HEK293 (cell line): ENCODE measurements around the gene PARD3.

Experiments used
- CTCF ChIA-PET: fragments of 350-600 bp; formaldehyde crosslinking; extraction: SDS; loops from one replicate; lab custom pipeline; 2021; ENCODE audit warnings: antibody characterized with exemption; lab: Yijun Ruan, JAX
- POLR2A ChIA-PET: fragments of 300-600 bp; formaldehyde crosslinking; extraction: SDS; loops from one replicate; lab custom pipeline; 2020; ENCODE audit warnings: antibody characterized with exemption, inconsistent platforms; lab: Yijun Ruan, JAX
- H3K27ac ChIP-seq: fragments of 200-500 bp; sonication (Bioruptor generic); 2 replicates; pipeline ENCODE4 v1.5.1; 2014; ENCODE audit warnings: low read depth, low read length, control low read depth, inconsistent platforms; ENCODE audit errors: extremely low read depth
- H3K36me3 ChIP-seq, 2 experiments: fragments of 200-500 bp in 1 of 2; sonication (Bioruptor generic) in 1 of 2; 1 replicate in 1 of 2; 2 replicates in 1 of 2; pipeline ENCODE4 v1.5.1; 2014 to 2017; ENCODE audit warnings: inconsistent platforms in 2 of 2, low read length in 2 of 2; ENCODE audit not compliant: control insufficient read depth in 2 of 2, insufficient read depth in 1 of 2
- H3K4me1 ChIP-seq: fragments of 200-500 bp; sonication (Bioruptor generic); 2 replicates; pipeline ENCODE4 v1.5.1; 2014; ENCODE audit warnings: mild to moderate bottlenecking, low read length, inconsistent platforms; ENCODE audit not compliant: control insufficient read depth, insufficient read depth
- H3K4me3 ChIP-seq: 2 replicates; pipeline ENCODE4 v1.5.1; 2011; ENCODE audit warnings: low read depth, mild to moderate bottlenecking, control low read depth, low read length, moderate library complexity
- H3K9me3 ChIP-seq: fragments of 200-500 bp; sonication (Bioruptor generic); 2 replicates; pipeline ENCODE4 v1.5.1; 2014; ENCODE audit warnings: low read depth, low read length, inconsistent platforms; ENCODE audit not compliant: control insufficient read depth, insufficient read depth
- EGR2 ChIP-seq: fragments of 450-650 bp; formaldehyde crosslinking; IDR thresholded peaks from 2 replicates; pipeline ENCODE4 v1.5.1; 2016; ENCODE audit warnings: low read depth, missing biosample characterization, missing genetic modification characterization
- FEZF1 ChIP-seq: fragments of 450-650 bp; formaldehyde crosslinking; IDR thresholded peaks from 2 replicates; pipeline ENCODE4 v1.5.1; 2016; ENCODE audit warnings: missing biosample characterization, missing genetic modification characterization
- GLI4 ChIP-seq: fragments of 450-650 bp; formaldehyde crosslinking; IDR thresholded peaks from 2 replicates; pipeline ENCODE4 v1.5.1; 2016; ENCODE audit warnings: missing biosample characterization, missing genetic modification characterization
- GLIS1 ChIP-seq: fragments of 450-650 bp; formaldehyde crosslinking; IDR thresholded peaks from 2 replicates; pipeline ENCODE4 v1.5.1; 2016; ENCODE audit warnings: missing biosample characterization, missing genetic modification characterization
- HIC1 ChIP-seq: fragments of 450-650 bp; formaldehyde crosslinking; IDR thresholded peaks from 2 replicates; pipeline ENCODE4 v1.5.1; 2016; ENCODE audit warnings: missing biosample characterization, missing genetic modification characterization
- PRDM6 ChIP-seq: fragments of 450-650 bp; formaldehyde crosslinking; IDR thresholded peaks from 2 replicates; pipeline ENCODE4 v1.5.1; 2017; ENCODE audit warnings: missing biosample characterization, missing genetic modification characterization
- RBAK ChIP-seq: fragments of 450-650 bp; formaldehyde crosslinking; IDR thresholded peaks from 2 replicates; pipeline ENCODE4 v1.5.1; 2016; ENCODE audit warnings: missing biosample characterization, missing genetic modification characterization
- TCF7L2 ChIP-seq: IDR thresholded peaks from 2 replicates; pipeline ENCODE4 v1.6.1; 2011; ENCODE audit warnings: low read depth, mild to moderate bottlenecking, inconsistent platforms, low read length, moderate library complexity, borderline replicate concordance
- ZBTB26 ChIP-seq: fragments of 450-650 bp; formaldehyde crosslinking; optimal IDR thresholded peaks from 2 replicates; pipeline ENCODE3; 2016; ENCODE audit warnings: missing biosample characterization, mild to moderate bottlenecking, missing genetic modification characterization
- ZBTB6 ChIP-seq: fragments of 450-650 bp; formaldehyde crosslinking; IDR thresholded peaks from 2 replicates; pipeline ENCODE4 v1.5.1; 2017; ENCODE audit warnings: missing biosample characterization, missing genetic modification characterization
- ZNF121 ChIP-seq: fragments of 450-650 bp; formaldehyde crosslinking; IDR thresholded peaks from 2 replicates; pipeline ENCODE4 v1.5.1; 2016; ENCODE audit warnings: missing biosample characterization, missing genetic modification characterization
- ZNF133 ChIP-seq: fragments of 450-650 bp; formaldehyde crosslinking; IDR thresholded peaks from 2 replicates; pipeline ENCODE4 v1.5.1; 2016; ENCODE audit warnings: missing biosample characterization, missing genetic modification characterization
- ZNF184 ChIP-seq: fragments of 450-650 bp; IDR thresholded peaks from 2 replicates; pipeline ENCODE4 v1.5.1; 2018; ENCODE audit warnings: missing biosample characterization, mild to moderate bottlenecking, missing genetic modification characterization
- ZNF19 ChIP-seq: fragments of 450-650 bp; formaldehyde crosslinking; IDR thresholded peaks from 2 replicates; pipeline ENCODE4; 2016; ENCODE audit warnings: missing biosample characterization, missing genetic modification characterization, low read depth
- ZNF335 ChIP-seq: fragments of 450-650 bp; formaldehyde crosslinking; conservative IDR thresholded peaks from 2 replicates; pipeline ENCODE4 v1.5.1; 2016; ENCODE audit warnings: missing biosample characterization, missing genetic modification characterization
- ZNF341 ChIP-seq: fragments of 450-650 bp; formaldehyde crosslinking; IDR thresholded peaks from 2 replicates; pipeline ENCODE4; 2016; ENCODE audit warnings: low read depth, missing biosample characterization, missing genetic modification characterization
- ZNF510 ChIP-seq: fragments of 450-650 bp; formaldehyde crosslinking; IDR thresholded peaks from 2 replicates; pipeline ENCODE4 v1.5.1; 2018; ENCODE audit warnings: mild to moderate bottlenecking, missing genetic modification characterization, missing biosample characterization; ENCODE audit not compliant: insufficient replicate concordance
- ZNF530 ChIP-seq: fragments of 450-650 bp; formaldehyde crosslinking; IDR thresholded peaks from 2 replicates; pipeline ENCODE4 v1.5.1; 2016; ENCODE audit warnings: low read depth, missing biosample characterization, missing genetic modification characterization
- ZNF544 ChIP-seq: fragments of 450-650 bp; formaldehyde crosslinking; IDR thresholded peaks from 2 replicates; pipeline ENCODE4 v1.5.0; 2017; ENCODE audit warnings: missing biosample characterization, missing genetic modification characterization
- ZNF596 ChIP-seq: fragments of 450-650 bp; IDR thresholded peaks from 2 replicates; pipeline ENCODE4 v1.5.0; 2018; ENCODE audit warnings: missing biosample characterization, mild to moderate bottlenecking, missing genetic modification characterization, moderate library complexity
- ZNF600 ChIP-seq: fragments of 450-650 bp; formaldehyde crosslinking; IDR thresholded peaks from 2 replicates; pipeline ENCODE4 v1.5.1; 2016; ENCODE audit warnings: missing biosample characterization, missing genetic modification characterization
- ZNF660 ChIP-seq: fragments of 450-650 bp; IDR thresholded peaks from 2 replicates; pipeline ENCODE4 v1.5.1; 2018; ENCODE audit warnings: missing biosample characterization, mild to moderate bottlenecking, missing genetic modification characterization
- ZNF692 ChIP-seq: fragments of 450-650 bp; formaldehyde crosslinking; IDR thresholded peaks from 2 replicates; pipeline ENCODE4 v1.5.1; 2016; ENCODE audit warnings: missing biosample characterization, missing genetic modification characterization
- ZNF791 ChIP-seq: fragments of 450-650 bp; formaldehyde crosslinking; IDR thresholded peaks from 2 replicates; pipeline ENCODE4 v1.5.1; 2016; ENCODE audit warnings: missing biosample characterization, missing genetic modification characterization
- ZNF843 ChIP-seq: fragments of 450-650 bp; formaldehyde crosslinking; IDR thresholded peaks from 2 replicates; pipeline ENCODE4 v1.5.1; 2016; ENCODE audit warnings: missing biosample characterization, missing genetic modification characterization
- ZSCAN30 ChIP-seq: fragments of 450-650 bp; IDR thresholded peaks from 2 replicates; pipeline ENCODE4 v1.5.1; 2018; ENCODE audit warnings: missing biosample characterization, mild to moderate bottlenecking, missing genetic modification characterization, moderate library complexity
- ZSCAN4 ChIP-seq: fragments of 450-650 bp; formaldehyde crosslinking; IDR thresholded peaks from 2 replicates; pipeline ENCODE4 v1.5.1; 2017; ENCODE audit warnings: missing biosample characterization, missing genetic modification characterization

Gene PARD3

GRCh38 chr10:34664706-34665105, 150.4 kb downstream of the PARD3 start:
- H3K27ac ChIP-seq, result no peak overlapping the region
- H3K4me1 ChIP-seq, result peaks cover 6% of the 10 kb centered on the region
- POLR2A ChIA-PET, result no interaction called here
- CTCF ChIA-PET, result interaction anchor here (0.7 to 1.7 kb wide), 5 partner anchors 8 to 299 kb away, joined by 3 to 6 read pairs (median 5); no protein-coding TSS in a partner anchor
- no peaks in the 10 kb centered on the region for H3K36me3 ChIP-seq
- H3K9me3 ChIP-seq, result no peaks in the 10 kb centered on the region
- no peak for TF ChIP-seq ZNF341 (tag by site-specific recombination)
- no peak for TF ChIP-seq ZNF510 (tag by site-specific recombination)
- TF ChIP-seq ZNF19 (tag by site-specific recombination), result no peak
- no peak for TF ChIP-seq TCF7L2
- no peak for TF ChIP-seq ZSCAN4 (tag by site-specific recombination)
- no peak for TF ChIP-seq GLIS1 (tag by site-specific recombination)
- TF ChIP-seq ZNF660, result no peak
- no peak for TF ChIP-seq ZNF791
- no peak for TF ChIP-seq PRDM6 (tag by site-specific recombination)
- no peak for TF ChIP-seq ZNF335 (tag by site-specific recombination)
- TF ChIP-seq ZBTB26 (tag by site-specific recombination), result no peak
- TF ChIP-seq HIC1 (tag by site-specific recombination), result no peak
- no peak for TF ChIP-seq ZNF843 (tag by site-specific recombination)
- TF ChIP-seq ZNF600 (tag by site-specific recombination), result no peak
- TF ChIP-seq RBAK, result no peak
- TF ChIP-seq ZNF544 (tag by site-specific recombination), result no peak
- TF ChIP-seq FEZF1 (tag by site-specific recombination), result no peak
- H3K4me3 ChIP-seq, result no peak overlapping the region

- no peaks in the 10 kb centered on the region for H3K36me3 ChIP-seq
- ChIA-PET POLR2A (interaction anchor here (0.9 kb wide), 1 partner anchor 16 kb away, joined by 3 read pairs; no protein-coding TSS in a partner anchor), CTCF (interaction anchor here (0.6 to 1.5 kb wide), 2 partner anchors 19 to 74 kb away, joined by 3 to 4 read pairs; no protein-coding TSS in a partner anchor)
- no peak overlapping the region for H3K4me3 ChIP-seq
- no peak overlapping the region for H3K27ac ChIP-seq
- H3K4me1 ChIP-seq, result peaks cover 4% of the 10 kb centered on the region; the same call in 1 of the 2 replicates
- H3K9me3 ChIP-seq, result no peaks in the 10 kb centered on the region
- TF ChIP-seq GLI4 (tag by site-specific recombination), result no peak
- no peak for TF ChIP-seq ZBTB6
- no peak for TF ChIP-seq ZNF121 (tag by site-specific recombination)
- TF ChIP-seq ZNF596 (tag by site-specific recombination), result no peak
- TF ChIP-seq ZNF530 (tag by site-specific recombination), result no peak
- TF ChIP-seq ZNF692 (tag by site-specific recombination), result no peak
- TF ChIP-seq ZSCAN30, result no peak
- no peak for TF ChIP-seq GLIS1 (tag by site-specific recombination)
- TF ChIP-seq ZNF184 (tag by site-specific recombination), result no peak
- TF ChIP-seq ZNF133, result no peak
- no peak for TF ChIP-seq EGR2 (tag by site-specific recombination)
Measured at GRCh38 chr10:34661580-34661979, 153.5 kb downstream of the PARD3 start.
